Right renal pelvis (tissue), 4 donors: ENCODE measurements around the gene NAV3. TPM values are rescaled to one million over a fixed set of nuclear protein-coding genes. Genes with fewer than 3 reads are reported as not detected.

ENCODE experiments used
- DNase-seq, 4 donors: peaks; one replicate each; pipeline ENCODE4 v3.0.0-alpha.2; 2013; ENCODE audit warnings: low read depth in 4 of 4, low spot score in 3 of 4, missing footprints in 1 of 4
- polyA plus RNA-seq, 4 donors: library from polyadenylated mRNA; unstranded; fragments of 120-200 nt; gene quantifications; one replicate each; pipeline ENCODE4 v1.2.1, GENCODE V29; 2013; ENCODE audit not compliant: insufficient read length in 4 of 4

Gene NAV3
- polyA plus RNA-seq, 4 donors, result 9.1 to 11.3 (median 10.3) TPM

GRCh38 chr12:78176643-78177042 is 345.9 kb downstream of the NAV3 start:
- no peak for DNase-seq

- DNase-seq, result no peak
Measured at GRCh38 chr12:78177298-78177697, 346.6 kb downstream of the NAV3 start.

GRCh38 chr12:78179346-78179745 is 348.7 kb downstream of the NAV3 start:
- DNase-seq, result no peak

GRCh38 chr12:78181544-78182162 is 351.0 kb downstream of the NAV3 start:
- peak in 2 of 4 donors; percentile 6 to 15 for DNase-seq

- DNase-seq, result no peak
Measured at GRCh38 chr12:78183824-78184223, 353.1 kb downstream of the NAV3 start.

GRCh38 chr12:78185109-78185508 is 354.4 kb downstream of the NAV3 start:
- no peak for DNase-seq

- no peak for DNase-seq
Measured at GRCh38 chr12:78185651-78186050, 355.0 kb downstream of the NAV3 start.

GRCh38 chr12:78186670-78187069 is 356.0 kb downstream of the NAV3 start:
- DNase-seq, result no peak

GRCh38 chr12:78187741-78188140 is 357.0 kb downstream of the NAV3 start:
- no peak for DNase-seq

GRCh38 chr12:78189656-78190055 is 359.0 kb downstream of the NAV3 start:
- DNase-seq, result no peak

- no peak for DNase-seq
Measured at GRCh38 chr12:78191611-78192010, 360.9 kb downstream of the NAV3 start.

- no peak for DNase-seq
Measured at GRCh38 chr12:78192979-78193378, 362.3 kb downstream of the NAV3 start.

- no peak for DNase-seq
Measured at GRCh38 chr12:78194448-78194847, 363.8 kb downstream of the NAV3 start.

- DNase-seq, result no peak
Measured at GRCh38 chr12:78198896-78199295, 368.2 kb downstream of the NAV3 start.

- no peak for DNase-seq
Measured at GRCh38 chr12:78199926-78200325, 369.2 kb downstream of the NAV3 start.

- no peak for DNase-seq
Measured at GRCh38 chr12:78204926-78205325, 374.2 kb downstream of the NAV3 start.

- no peak for DNase-seq
Measured at GRCh38 chr12:78208092-78208491, 377.4 kb downstream of the NAV3 start.

GRCh38 chr12:78209846-78210505 is 379.3 kb downstream of the NAV3 start:
- no peak for DNase-seq

GRCh38 chr12:78210506-78210860 is 379.8 kb downstream of the NAV3 start:
- no peak for DNase-seq

GRCh38 chr12:78210894-78211302 is 380.2 kb downstream of the NAV3 start:
- DNase-seq, result no peak

- DNase-seq, result no peak
Measured at GRCh38 chr12:78220811-78221210, 390.1 kb downstream of the NAV3 start.

GRCh38 chr12:78224154-78224553 is 393.5 kb downstream of the NAV3 start:
- DNase-seq, result no peak

GRCh38 chr12:78226763-78227162 is 396.1 kb downstream of the NAV3 start:
- DNase-seq, result no peak
